ENCODE results near the gene AKT1S1. TPM values are rescaled to one million over a fixed set of nuclear protein-coding genes. Genes with fewer than 3 reads are reported as not detected.

The AKT1S1 gene
- total RNA-seq, 2 experiments from 2014 or later = 15.1 to 15.8 TPM

DNA sequence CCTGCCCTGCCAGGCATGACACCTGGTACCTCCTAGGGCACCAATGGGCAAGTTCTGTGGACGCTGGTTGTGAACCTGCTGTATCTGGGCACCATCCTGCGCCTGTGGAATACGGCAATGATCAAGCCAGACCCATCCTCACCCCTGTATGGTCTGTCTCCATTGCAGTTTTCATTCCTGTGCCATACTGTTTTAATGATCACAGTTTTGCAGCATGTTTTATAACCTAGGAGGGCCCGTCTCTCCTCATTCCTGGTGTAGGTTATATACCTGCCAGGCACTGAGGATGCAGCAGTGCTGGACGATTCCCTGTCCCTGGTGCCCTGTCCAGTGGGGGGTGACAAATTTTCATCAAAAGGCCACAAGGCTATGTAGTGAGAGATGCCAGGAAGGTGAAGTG lies 5.9 kb upstream of the AKT1S1 start:
- Histone ChIP-seq H3K4me1 (ENCODE audit: insufficient read depth, low read length) (peaks cover 20% of the 10 kb centered on the region), H3K36me3 (ENCODE audit: insufficient read depth, low read length) (peaks cover 76% of the 10 kb centered on the region), H3K27me3 (ENCODE audit: control insufficient read depth in 1 of 2, insufficient read depth in 2 of 2, low read length in 2 of 2) (no peaks in the 10 kb centered on the region), H3K9me3 (ENCODE audit: control insufficient read depth in 1 of 2, insufficient read depth in 1 of 2, low read length in 2 of 2) (peaks cover 0 to 3% of the 10 kb centered on the region in 2 experiments), H3K4me3 (ENCODE audit: low read length) (no peak overlapping the region), H3K27ac (ENCODE audit: low read depth in 1 of 2, low read length in 2 of 2) (no peak overlapping the region)
- H3K36me3 Mint-ChIP-seq (ENCODE audit: low read depth) = peaks cover 60% of the 10 kb centered on the region
- H3K4me1 Mint-ChIP-seq (ENCODE audit: low read depth) = peaks cover 10% of the 10 kb centered on the region
- intact Hi-C loops (cut with DNase I, micrococcal nuclease) = no loop called here
- POLR2A ChIA-PET = no interaction called here
- no peak for TF ChIP-seq CTCF (IDR thresholded peaks at IDR 0.05)
- no peak for ATAC-seq (ENCODE audit: poor library complexity)
- CTCF ChIA-PET = no interaction called here
- no peaks in the 10 kb centered on the region for H3K9me3 Mint-ChIP-seq
- no peak overlapping the region for H3K4me3 Mint-ChIP-seq
- no peak for DNase-seq
- H3K27me3 Mint-ChIP-seq = no peaks in the 10 kb centered on the region
- no peak overlapping the region for H3K27ac Mint-ChIP-seq

- ATAC-seq (ENCODE audit: poor library complexity) (no peak), DNase-seq (no peak)
- Histone ChIP-seq H3K9me3 (ENCODE audit: control insufficient read depth in 1 of 2, insufficient read depth in 1 of 2, low read length in 2 of 2) (peaks cover 0 to 3% of the 10 kb centered on the region in 2 experiments), H3K4me1 (ENCODE audit: insufficient read depth, low read length) (peaks cover 23% of the 10 kb centered on the region), H3K36me3 (ENCODE audit: insufficient read depth, low read length) (peaks cover 76% of the 10 kb centered on the region), H3K27me3 (ENCODE audit: control insufficient read depth in 1 of 2, insufficient read depth in 2 of 2, low read length in 2 of 2) (no peaks in the 10 kb centered on the region), H3K27ac (ENCODE audit: low read depth in 1 of 2, low read length in 2 of 2) (no peak overlapping the region), H3K4me3 (ENCODE audit: low read length) (no peak overlapping the region)
- CTCF ChIA-PET = no interaction called here
- H3K4me3 Mint-ChIP-seq = no peak overlapping the region
- no peaks in the 10 kb centered on the region for H3K27me3 Mint-ChIP-seq
- H3K4me1 Mint-ChIP-seq (ENCODE audit: low read depth) = peaks cover 13% of the 10 kb centered on the region
- peaks cover 64% of the 10 kb centered on the region for H3K36me3 Mint-ChIP-seq (ENCODE audit: low read depth)
- H3K27ac Mint-ChIP-seq = no peak overlapping the region
- POLR2A ChIA-PET = no interaction called here
- TF ChIP-seq CTCF (IDR thresholded peaks at IDR 0.05) = no peak
- intact Hi-C loops (cut with DNase I, micrococcal nuclease) = no loop called here
- H3K9me3 Mint-ChIP-seq = no peaks in the 10 kb centered on the region
These were observed 5.5 kb upstream of the AKT1S1 start for GRCh38 chr19:49882643-49883042.

GRCh38 chr19:49881672-49882394 lies 4.7 kb upstream of the AKT1S1 start:
- Mint-ChIP-seq H3K9me3 (no peaks in the 10 kb centered on the region), H3K27ac (no peak overlapping the region), H3K4me1 (ENCODE audit: low read depth) (peaks cover 13% of the 10 kb centered on the region), H3K36me3 (ENCODE audit: low read depth) (peaks cover 64% of the 10 kb centered on the region), H3K4me3 (no peak overlapping the region), H3K27me3 (no peaks in the 10 kb centered on the region)
- Histone ChIP-seq H3K9me3 (ENCODE audit: control insufficient read depth in 1 of 2, insufficient read depth in 1 of 2, low read length in 2 of 2) (peaks cover 0 to 3% of the 10 kb centered on the region in 2 experiments), H3K4me1 (ENCODE audit: insufficient read depth, low read length) (peaks cover 23% of the 10 kb centered on the region), H3K4me3 (ENCODE audit: low read length) (no peak overlapping the region), H3K36me3 (ENCODE audit: insufficient read depth, low read length) (peaks cover 74% of the 10 kb centered on the region), H3K27ac (ENCODE audit: low read depth in 1 of 2, low read length in 2 of 2) (no peak overlapping the region), H3K27me3 (ENCODE audit: control insufficient read depth in 1 of 2, insufficient read depth in 2 of 2, low read length in 2 of 2) (no peaks in the 10 kb centered on the region)
- POLR2A ChIA-PET = no interaction called here
- ATAC-seq (ENCODE audit: poor library complexity) (no peak), DNase-seq (no peak)
- CTCF ChIA-PET = no interaction called here
- intact Hi-C loops (cut with DNase I, micrococcal nuclease) = no loop called here
- TF ChIP-seq CTCF (IDR thresholded peaks at IDR 0.05) = no peak
